Fibroblast of upper back skin (primary cell): ENCODE measurements around the gene EI24.
"Not testable (repeated sequence)": the region's sequence is repeated elsewhere in the genome, so short reads cannot be mapped to it uniquely, and the experiment has no call there.

Source experiments
- DNase-seq: peaks from one replicate; pipeline ENCODE4 v3.0.0-alpha.2; 2013

Gene EI24

DNA sequence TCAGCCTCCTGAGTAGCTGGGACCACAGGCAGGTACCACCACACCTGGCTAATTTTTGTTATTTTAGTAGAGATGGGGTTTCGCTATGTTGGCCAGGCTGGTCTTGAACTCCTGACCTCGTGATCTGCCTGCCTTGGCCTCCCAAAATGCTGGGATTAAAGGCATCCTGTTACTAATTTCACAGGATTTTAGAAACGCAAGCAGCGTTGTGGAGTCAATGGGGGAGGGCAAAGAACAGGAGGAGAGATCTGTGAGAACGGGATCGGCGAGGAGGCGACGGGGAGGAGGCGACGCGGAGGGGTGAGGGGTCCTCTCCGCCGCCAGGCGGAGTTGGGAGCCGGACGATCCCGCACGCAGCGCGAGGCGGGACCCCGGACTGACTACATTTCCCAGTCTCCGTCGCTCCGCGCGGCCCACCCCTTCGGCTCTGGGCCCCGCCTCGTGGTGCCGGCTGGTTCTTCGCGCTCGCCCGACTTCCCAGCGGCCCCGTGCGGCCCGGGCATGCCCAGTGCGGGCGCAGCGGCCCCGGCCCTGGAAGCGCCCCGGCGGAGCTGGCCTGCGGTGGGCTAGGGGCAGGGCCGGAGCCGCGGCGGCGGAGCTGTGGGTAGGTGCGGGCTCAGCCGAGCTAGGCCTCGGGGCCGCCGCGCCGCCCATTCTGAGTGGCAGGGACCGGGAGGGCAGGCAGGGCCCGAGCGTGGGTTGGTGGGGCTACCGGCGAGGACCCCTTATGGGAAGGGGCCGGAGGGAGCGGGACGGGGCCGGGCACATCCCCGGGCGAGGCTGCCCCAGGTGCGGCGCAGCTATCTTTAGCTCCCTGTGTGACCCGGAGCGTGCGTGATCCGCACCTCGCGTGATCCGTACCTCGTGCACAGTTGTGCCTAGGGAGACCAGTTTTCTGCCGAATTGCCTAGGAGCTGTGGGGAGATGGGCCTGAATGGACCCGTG, at the start of gene EI24:
Gene EI24 (plus strand): TSS at position 508 of the 945 bp plus-strand sequence. CDS start 3,051 bp downstream, outside the sequence.
- peak; percentile 93 for DNase-seq

DNA sequence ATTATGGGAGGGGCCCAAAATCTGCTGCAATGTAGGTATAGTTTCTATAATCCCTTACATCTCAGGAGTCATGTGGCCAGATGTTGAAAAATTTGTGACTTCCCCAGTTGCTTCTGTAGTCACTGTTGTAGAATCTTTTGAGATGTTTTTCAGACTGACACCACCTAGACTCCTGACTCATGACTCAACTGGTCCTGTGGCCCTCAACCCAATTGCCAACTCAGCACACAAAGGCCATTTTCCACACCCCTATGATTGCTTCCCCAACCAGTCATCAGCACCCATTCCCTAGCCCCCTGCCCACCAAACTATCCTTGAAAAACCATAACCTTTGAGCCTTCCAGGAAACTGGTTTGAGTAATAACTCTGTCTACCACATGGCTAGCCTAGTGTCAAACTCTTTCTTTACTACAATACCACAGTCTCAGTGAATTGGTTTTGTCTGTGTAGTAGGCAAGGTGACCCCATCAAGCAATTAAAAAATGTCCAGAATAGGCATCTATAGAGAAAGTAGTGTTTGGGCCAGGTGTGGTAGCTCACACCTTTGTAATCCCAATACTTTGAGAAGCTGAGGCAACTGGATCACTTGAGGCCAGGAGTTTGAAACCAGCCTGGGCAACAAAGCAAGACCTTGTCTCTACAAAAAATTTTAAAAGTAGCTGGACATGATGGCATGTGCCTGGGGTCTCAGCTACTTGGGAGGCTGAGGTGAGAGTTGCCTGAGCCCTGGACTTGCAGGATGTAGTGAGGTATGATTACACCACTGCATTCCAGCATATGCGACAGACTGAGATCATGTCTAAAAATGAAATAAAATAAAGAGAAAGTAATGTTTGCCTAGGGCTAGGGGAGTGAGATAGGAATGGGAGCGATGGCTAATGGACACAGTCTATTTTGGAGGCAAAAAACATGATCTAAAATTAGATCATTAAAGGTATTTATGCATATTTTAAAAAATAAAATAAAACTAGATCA, 49.1 kb upstream of the EI24 start:
- no peak for DNase-seq

DNA sequence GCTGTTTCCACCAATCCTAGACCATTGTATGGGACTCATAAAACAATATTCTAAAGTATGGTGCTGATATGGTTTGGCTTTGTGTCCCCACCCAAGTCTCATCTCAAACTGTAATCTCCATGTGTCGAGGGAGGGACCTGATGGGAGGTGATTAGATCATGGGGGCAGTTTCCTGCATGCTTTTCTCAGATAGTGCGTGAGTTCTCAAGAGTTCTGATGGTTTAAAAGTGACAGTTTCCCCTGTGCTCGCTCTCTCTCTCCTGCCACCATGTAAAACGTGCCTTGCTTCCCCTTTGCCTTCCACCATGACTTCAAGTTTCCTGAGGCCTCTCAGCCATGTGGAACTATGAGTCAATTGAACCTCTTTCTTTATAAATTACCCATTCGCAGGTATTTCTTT, 44.0 kb upstream of the EI24 start:
- DNase-seq, result no peak

DNA sequence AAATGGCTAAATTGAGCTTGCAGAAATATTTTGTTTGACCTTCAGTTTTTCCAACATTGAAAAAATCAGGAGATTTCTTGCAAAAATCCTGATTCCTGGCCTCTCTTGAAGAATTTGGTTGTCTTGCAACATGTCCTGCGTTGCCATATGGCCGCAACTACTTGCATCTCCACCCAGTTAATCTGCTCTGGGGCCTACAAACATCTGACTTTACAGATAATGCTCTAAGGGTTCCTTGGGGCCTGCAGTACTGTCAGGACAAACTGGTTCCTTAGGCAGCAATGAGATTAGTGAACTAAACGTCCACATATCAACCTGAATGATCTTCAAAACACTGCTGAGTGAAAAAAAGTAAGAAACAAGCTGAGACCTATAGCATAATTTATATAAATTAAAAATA, 36.6 kb upstream of the EI24 start:
- DNase-seq, result no peak

DNA sequence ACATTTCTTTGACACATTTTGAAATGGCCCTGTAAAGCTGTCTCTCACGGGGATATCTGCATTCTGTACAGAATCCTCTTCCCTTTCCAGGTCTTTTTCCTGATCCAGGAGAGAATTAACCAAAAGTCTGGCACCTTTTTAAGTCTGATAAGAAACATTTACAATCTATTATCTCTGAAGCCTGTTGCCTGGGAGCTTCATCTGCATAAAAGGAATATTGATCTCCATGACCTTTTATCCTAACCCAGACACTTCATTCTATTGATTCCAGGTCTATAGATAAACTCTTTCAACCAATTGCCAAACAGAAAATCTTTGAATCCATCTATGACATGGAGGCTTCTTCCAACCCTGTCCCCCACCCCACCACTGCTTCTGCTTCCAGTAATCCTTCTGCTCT, 33.7 kb upstream of the EI24 start:
- DNase-seq, result no peak

DNA sequence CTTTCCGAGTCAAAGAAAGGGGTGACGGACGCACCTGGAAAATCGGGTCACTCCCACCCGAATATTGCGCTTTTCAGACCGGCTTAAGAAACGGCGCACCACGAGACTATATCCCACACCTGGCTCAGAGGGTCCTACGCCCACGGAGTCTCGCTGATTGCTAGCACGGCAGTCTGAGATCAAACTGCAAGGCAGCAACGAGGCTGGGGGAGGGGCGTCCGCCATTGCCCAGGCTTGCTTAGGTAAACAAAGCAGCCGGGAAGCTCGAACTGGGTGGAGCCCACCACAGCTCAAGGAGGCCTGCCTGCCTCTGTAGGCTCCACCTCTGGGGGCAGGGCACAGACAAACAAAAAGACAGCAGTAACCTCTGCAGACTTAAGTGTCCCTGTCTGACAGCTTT, 32.4 kb upstream of the EI24 start:
- not testable (repeated sequence) for DNase-seq

DNA sequence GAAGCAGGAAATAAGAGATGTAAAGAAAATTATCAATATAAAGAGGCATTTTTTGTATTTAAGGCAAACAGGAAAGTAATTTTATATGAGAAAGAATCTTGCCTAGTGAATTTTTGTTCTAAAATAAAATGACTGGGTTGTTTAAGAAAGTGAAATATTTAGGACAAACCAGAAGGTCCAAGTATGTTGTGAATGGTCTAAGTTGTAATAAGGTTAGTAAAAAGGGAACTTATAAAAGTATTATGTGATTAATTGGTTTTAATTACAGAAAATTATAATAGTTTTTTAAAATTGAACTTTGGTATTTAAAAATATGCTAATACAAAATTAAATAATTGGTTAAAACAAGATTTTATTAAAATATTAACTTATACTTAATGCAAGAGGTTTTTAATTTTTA, 26.6 kb upstream of the EI24 start:
- no peak for DNase-seq

DNA sequence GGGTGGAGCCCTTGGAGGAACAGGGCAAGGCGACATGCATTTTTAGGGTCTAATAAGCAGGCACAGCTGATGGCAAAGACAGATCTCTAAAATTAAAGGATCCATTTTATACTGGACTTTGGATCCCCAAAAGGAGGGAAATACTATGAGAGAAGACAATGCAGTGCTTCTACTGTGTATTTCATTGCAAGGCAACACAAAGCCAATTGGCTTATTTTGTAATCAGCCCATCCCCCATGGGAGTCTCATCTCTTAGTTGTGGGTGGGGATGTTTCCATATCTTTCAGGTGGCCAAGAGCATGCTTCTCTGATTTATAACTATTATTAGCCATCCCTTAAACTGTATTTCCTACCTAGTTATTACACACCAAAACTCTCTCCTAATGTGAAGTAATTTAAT, 18.5 kb upstream of the EI24 start:
- no peak for DNase-seq

DNA sequence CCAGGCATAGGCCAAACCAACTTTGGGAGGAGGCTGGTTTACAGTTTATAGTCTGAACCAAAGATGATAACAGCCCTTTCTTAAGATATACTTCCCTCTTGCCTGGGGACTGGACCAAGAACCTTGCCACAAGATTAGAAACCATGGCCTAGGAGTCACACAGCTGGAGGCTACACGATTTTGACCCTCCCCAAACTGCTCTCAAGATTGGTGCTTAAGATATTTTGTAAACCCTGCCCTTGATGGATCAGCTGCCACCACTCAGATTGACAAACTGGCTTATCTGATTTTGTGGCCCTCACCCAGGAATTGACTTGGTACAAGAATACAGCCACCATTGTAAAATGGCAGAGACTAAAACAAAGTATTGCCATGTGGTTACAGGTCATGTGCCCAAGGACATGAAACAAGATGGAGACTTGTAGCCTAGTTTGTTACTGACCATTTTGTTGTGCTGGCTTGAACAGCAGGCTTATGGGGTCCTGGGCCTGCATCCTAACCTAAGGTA, 17.4 kb upstream of the EI24 start:
- DNase-seq, result no peak

DNA sequence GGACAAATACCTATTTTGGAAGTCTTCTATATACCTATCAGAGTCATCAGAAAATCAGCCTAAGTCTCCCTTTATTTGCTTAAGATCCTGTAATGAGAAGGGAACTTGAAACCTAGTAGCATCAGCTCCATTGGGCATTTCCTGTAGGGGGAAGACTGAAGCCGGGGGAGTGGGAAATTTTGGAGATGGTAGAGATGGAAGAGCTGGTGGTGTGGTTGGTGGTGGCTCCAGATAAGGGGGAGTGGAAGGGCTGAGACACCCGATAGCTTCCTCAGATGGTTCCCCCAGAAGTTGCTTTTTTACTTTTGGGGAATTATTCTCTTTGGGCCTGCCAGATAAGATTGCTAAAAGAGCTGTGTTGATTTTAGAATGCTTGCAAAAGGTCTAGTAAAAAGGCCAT, 16.4 kb upstream of the EI24 start:
- no peak for DNase-seq

DNA sequence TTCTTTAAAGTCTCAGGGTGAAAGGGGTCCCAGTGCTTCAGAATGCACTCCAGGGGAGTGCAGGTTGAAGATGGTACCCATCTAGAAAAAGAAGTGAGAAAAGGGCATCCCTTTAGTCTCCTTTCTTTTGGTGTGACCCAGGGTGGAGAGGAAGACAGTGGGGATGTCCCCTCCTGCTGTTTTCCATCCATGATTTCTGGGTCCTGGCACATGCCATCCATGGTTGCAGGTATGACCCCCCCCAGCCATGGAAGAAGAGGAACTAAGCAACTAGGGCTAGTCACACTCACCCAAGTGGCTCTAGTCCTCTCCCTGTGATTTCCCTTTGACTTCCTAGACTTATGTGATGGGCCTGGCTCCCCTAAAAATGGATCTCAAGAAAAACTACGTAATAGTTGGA, 15.9 kb upstream of the EI24 start:
- no peak for DNase-seq

DNA sequence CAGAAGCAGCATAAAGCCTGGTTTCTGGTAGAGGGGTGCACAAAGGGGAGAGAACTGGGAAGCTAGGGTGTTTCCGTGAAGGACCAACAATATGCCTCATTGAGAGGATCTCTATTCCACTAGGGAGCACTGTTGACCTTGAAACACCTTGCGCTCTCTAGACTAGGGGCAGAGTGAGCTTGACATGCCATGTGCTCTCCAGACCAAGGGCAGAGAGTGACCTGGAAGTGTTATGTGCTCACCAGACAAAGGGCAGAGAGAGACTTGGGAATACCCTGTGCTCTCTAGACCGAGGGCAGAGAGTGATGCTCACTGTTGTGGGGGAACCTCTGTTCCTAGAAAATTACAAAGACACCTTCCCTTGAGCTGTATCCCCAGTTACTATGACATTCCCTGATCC, 15.2 kb upstream of the EI24 start:
- no peak for DNase-seq

DNA sequence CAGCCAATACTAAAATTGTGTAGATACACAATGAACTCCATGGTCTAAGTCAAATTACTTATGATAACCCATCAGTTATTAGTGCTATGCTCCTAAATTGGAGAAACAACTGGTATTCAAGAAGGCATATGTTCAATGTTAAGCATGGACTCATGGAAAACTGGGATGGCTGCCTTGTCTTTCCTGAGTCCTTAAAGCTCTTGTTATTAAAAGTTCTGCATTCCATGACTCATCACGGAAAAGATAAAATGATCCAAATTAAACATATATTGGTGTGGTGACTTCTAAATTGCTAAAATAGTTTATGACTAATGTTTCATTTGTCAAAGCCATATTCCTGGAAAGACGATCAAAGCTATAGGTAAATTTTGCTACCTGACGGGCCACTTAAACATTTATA, 9.4 kb upstream of the EI24 start:
- DNase-seq, result peak; percentile 2

DNA sequence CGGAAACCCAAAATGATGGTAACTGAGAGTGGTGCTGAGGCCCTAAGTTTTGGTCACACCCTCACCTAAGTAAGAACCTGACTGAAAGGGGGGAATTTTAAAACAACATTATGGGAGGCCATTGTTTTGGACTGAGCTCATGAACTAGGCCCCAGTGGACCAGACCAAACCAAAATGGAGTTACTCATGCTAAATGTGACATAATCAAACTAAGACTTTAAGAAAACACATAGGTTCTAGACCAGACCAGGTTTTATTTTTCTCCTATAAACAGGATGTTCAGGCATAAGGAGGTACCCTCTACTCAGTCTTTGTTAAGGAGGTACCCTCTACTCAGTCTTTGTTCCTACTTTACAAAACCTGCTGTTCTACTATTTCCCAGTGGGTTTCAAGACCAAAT, 7.4 kb upstream of the EI24 start:
- DNase-seq, result no peak

DNA sequence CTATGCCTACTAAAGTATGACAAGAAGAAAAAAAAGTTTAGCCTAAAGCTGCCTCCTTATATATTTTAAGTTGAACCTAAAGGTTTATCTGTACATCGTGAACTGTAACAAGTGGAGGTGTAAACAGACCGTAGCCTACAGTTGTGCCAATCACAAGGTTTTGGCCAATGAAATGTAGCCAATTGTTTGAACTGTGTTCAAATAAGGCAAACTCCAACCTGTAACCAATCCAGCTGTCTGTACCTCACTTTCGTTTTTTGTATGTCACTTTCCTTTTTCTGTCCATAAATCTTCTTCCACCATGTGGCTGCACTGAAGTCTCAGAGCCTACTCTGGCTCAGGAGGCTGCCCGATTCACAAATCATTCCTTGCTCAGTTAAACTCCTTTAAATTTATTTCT, 6.8 kb upstream of the EI24 start:
- DNase-seq, result no peak

DNA sequence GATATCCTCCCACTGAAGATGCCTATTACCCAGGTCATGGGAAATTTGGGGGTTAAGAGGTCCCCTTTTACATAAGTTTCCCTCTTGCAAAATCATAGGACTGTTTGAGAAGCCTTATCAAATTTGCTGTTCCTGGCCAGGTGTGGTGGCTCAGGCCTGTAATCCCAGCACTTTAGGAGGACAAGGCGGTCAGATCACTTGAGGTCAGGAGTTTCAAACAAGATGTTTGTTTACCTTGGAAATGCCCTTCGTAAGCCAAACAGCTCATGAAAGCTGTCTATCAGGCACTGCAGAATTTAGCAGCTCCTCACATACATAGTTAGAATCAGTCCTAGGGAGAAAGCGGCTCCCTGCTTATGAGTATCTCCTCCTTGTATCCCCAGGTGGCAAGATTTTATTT, 4.9 kb upstream of the EI24 start:
- DNase-seq, result no peak

DNA sequence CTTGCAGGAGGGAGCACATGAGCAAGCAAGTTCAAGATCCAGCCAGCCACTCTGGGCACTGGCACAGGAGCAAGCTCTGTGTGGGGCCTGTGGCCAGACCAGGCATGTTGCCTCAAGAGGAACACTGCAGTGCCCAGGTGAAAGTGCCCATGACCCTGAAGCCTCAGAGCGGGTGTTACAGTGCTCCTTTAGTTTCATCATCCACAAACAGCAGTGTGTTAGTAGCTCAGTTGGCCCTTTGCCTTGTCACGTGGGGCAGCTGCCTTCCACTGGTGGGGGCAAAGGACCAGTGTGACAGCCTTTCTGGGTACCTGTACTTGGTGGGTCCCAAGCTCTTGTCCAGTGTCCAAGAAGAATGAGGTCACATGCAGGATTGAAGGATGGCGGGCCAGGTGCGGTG, 3.0 kb upstream of the EI24 start:
- DNase-seq, result no peak

DNA sequence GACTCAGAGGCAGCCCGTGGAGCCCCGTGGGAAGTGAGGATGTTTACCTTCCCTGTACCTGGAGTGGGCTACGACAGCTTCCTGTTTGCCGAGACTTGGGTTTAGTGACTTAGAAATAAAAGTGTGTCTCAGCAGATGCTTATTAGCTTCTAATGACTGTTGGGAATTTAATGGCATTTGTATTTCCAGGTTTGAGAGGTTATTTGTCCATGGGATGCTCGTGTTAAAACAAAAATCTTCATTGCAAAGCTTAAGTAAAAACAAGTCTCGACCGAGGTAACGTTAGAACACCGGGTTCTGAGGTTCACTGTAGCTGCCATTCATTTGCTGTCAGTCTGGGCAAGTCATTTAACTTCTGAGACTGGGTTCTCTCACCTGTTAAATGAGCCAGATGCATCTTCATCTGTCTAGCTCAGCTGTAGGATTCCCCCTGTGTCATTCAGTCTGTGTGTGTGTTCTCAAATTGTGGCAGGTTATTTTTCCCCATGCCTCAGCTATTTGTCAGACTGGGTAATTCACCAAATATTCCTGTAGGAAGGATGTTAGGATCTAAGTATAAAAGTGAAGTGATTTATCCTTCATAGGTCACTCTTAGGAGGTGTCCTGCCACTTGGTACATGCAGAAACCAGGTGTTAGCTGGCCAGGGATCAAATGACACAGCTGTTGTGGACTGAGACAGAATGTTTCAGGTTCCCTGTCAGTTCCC, 791 bp downstream of the EI24 start:
- DNase-seq, result no peak

DNA sequence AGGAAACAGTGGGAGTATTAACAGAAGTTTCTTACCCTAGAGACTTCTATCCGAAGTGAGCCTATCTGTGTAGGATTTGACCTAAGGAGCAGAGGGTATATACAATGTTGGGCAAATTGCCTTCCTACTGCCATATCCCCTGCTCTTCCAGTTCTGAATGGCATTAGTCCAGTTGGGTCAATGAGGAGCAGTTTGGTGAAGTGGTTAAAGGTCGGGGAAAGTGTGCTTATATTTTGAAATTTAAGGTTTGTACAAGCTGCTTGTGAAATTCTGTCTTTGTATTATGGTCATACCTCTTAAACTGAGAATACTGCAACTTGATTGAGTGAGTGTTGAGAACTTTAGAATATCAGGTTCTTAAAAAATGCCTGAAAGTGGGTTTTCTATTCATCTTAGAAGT, 1.7 kb downstream of the EI24 start:
- no peak for DNase-seq

DNA sequence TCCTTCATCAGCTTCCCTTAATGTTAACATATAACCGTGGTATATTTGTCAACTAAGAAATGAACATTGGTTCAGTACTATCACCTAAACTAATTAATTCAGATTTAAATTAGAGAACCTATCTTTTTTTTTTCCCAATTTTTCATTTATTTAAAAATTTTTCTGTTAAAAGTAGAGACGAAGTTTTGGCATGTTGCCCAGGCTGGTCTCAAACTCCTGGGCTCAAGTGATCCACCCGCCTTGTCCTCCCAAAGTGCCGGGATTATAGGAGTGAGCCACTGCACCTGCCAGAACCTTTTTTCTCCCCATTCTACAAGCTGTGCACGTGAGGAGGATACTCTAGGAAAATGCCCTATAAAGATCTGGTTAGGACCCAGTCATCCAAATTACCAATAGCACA, 3.6 kb downstream of the EI24 start:
- no peak for DNase-seq

DNA sequence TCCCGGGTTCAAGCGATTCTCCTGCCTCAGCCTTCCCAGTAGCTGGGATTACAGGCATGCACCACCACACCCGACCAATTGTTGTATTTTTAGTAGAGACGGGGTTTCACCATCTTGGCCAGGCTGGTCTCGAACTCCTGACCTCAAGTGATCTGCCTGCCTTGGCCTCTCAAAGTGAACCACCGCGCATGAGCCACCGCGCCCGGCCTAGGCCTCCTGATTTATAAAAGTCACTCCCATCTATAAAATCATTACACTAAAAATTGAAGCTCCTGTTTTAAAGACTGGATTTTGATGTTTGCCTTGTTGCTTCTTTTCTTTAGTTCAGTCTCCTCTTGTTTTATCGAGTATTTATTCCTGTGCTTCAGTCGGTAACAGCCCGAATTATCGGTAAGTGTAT, 7.9 kb downstream of the EI24 start:
- not testable (repeated sequence) for DNase-seq

DNA sequence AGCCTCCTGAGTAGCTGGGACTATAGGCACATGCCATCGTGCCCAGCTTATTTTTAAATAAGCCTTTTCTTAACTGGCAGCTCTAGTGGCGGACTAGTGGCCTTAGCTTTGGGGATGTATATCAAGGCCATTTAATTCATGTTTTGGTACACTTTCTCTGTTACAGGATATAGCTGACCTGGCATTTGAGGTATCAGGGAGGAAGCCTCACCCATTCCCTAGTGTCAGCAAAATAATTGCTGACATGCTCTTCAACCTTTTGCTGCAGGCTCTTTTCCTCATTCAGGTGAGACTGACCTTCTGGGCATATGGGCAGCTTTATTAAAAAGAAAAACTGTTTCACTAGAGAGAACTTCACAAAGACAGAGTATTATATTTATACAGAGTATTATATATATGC, 9.5 kb downstream of the EI24 start:
- no peak for DNase-seq

DNA sequence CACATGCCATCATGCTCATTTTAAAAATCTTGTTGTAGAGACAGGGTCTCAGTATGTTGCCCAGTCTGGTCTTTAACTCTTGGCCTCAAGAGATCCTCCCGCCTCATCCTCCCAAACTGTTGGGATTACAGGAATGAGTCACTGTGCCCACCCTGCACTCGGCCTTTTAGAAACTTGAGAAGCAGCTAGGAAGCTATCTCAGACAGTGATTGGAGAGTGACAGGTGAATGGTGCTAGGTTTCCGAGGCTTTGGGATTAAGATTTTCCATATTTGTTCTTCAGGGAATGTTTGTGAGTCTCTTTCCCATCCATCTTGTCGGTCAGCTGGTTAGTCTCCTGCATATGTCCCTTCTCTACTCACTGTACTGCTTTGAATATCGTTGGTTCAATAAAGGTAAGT, 10.5 kb downstream of the EI24 start:
- DNase-seq, result no peak
